Measurements from ENCODE around the gene S100A1. TPM values are rescaled to one million over a fixed set of nuclear protein-coding genes. Genes with fewer than 3 reads are reported as not detected.

Gene S100A1
- total RNA-seq, 1 donor from 2014 or later = 1.2 TPM

DNA sequence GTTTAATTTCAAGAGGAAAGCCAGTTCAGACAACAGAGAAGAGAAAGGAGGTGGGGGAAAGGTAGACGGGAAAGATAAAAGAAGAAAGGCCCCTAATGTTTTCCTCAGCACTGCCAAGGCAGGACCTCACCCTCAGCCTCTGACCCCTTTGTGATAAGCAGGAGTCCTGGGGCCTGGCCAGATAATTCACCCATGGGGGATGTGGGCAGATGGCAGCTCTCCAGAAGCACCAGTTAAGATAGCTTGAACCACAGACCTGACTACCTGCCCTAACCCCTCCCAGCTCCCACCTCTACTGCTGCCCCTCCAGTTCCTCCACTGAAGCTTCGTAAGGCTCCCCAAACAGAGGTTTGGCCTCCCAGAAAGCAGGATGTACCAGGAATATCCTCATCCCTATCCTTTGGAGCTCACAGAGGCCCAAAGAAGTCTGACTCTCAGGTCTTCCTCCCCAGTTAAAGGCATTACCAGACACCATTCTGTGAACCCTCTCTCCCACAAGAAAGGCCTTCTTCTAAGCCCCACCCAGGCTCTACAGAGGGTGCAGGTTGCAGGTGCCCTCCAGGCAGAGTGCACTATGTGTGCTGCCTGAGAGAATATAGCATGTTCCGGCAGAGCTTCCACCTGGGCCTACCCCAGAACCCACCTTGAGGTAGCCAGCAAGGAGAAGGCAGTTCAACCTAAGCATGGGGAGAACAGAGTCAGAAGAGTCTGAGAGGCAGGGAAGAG lies 21.1 kb downstream of the S100A1 start:
- H3K4me3 Mint-ChIP-seq (ENCODE audit: unreplicated experiment) = no peak overlapping the region
- H3K27ac Mint-ChIP-seq (ENCODE audit: unreplicated experiment) = peak overlapping the region; percentile 76
- TF ChIP-seq, protein P1, sequence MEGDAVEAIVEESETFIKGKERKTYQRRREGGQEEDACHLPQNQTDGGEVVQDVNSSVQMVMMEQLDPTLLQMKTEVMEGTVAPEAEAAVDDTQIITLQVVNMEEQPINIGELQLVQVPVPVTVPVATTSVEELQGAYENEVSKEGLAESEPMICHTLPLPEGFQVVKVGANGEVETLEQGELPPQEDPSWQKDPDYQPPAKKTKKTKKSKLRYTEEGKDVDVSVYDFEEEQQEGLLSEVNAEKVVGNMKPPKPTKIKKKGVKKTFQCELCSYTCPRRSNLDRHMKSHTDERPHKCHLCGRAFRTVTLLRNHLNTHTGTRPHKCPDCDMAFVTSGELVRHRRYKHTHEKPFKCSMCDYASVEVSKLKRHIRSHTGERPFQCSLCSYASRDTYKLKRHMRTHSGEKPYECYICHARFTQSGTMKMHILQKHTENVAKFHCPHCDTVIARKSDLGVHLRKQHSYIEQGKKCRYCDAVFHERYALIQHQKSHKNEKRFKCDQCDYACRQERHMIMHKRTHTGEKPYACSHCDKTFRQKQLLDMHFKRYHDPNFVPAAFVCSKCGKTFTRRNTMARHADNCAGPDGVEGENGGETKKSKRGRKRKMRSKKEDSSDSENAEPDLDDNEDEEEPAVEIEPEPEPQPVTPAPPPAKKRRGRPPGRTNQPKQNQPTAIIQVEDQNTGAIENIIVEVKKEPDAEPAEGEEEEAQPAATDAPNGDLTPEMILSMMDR (IDR thresholded peaks at IDR 0.05) = no peak
- DNase-seq (ENCODE audit: low spot score) = peak; percentile 47
- no peaks in the 10 kb centered on the region for H3K27me3 Mint-ChIP-seq (ENCODE audit: low read depth)
- H3K36me3 Mint-ChIP-seq (ENCODE audit: low read depth) = peaks cover 16% of the 10 kb centered on the region
- peaks cover 7% of the 10 kb centered on the region for H3K4me1 Mint-ChIP-seq (ENCODE audit: low read depth)
- no peaks in the 10 kb centered on the region for H3K9me3 Mint-ChIP-seq (ENCODE audit: low read depth)

DNA sequence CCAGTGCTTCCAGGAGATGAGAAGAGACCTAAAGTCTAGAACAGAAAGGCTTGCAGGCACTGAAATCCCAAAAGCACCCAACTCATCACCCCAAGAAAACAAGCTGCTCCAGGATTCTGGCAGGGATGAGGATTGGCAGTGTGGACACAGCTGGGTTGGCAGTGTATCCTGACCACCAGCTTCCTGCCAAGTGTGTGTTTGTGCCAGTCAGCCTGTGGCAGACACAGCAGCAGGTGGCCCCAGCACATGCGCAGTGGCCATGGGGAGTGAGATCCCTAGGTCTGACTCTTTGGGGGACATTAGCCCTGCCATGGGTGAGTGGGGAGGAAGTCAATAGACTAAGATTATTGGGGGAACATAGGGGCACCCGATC lies 21.6 kb downstream of the S100A1 start:
- H3K27ac Mint-ChIP-seq (ENCODE audit: unreplicated experiment) = peak overlapping the region; percentile 76
- H3K9me3 Mint-ChIP-seq (ENCODE audit: low read depth) = no peaks in the 10 kb centered on the region
- no peaks in the 10 kb centered on the region for H3K27me3 Mint-ChIP-seq (ENCODE audit: low read depth)
- TF ChIP-seq, protein P1 (IDR thresholded peaks at IDR 0.05) = no peak
- peak; percentile 49 for DNase-seq (ENCODE audit: low spot score)
- H3K4me3 Mint-ChIP-seq (ENCODE audit: unreplicated experiment) = no peak overlapping the region
- peaks cover 7% of the 10 kb centered on the region for H3K4me1 Mint-ChIP-seq (ENCODE audit: low read depth)
- peaks cover 12% of the 10 kb centered on the region for H3K36me3 Mint-ChIP-seq (ENCODE audit: low read depth)

DNA sequence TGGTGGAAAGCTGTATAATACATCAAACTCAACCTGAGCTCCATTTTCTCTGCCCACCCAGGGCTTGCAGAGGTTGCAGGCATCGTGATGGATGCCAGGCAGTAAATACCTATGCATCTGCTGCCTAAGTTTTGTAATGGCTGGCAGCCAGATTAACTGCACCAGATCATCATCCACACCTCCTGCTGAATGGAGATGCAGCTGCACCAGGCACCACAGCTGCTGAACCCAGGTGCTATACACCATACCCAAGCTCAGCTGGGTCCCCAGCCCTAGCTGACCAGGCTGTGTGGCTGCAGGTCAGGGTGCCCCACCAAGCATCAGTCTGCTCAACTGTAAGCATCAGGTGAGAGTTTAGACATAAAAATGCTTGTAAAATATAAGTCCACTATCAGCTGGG lies 23.5 kb downstream of the S100A1 start:
- H3K27me3 Mint-ChIP-seq (ENCODE audit: low read depth) = no peaks in the 10 kb centered on the region
- H3K4me1 Mint-ChIP-seq (ENCODE audit: low read depth) = peaks cover 7% of the 10 kb centered on the region
- H3K27ac Mint-ChIP-seq (ENCODE audit: unreplicated experiment) = no peak overlapping the region
- no peaks in the 10 kb centered on the region for H3K36me3 Mint-ChIP-seq (ENCODE audit: low read depth)
- H3K4me3 Mint-ChIP-seq (ENCODE audit: unreplicated experiment) = no peak overlapping the region
- TF ChIP-seq, protein P1 (IDR thresholded peaks at IDR 0.05) = no peak
- no peaks in the 10 kb centered on the region for H3K9me3 Mint-ChIP-seq (ENCODE audit: low read depth)
- DNase-seq (ENCODE audit: low spot score) = peak; percentile 55

DNA sequence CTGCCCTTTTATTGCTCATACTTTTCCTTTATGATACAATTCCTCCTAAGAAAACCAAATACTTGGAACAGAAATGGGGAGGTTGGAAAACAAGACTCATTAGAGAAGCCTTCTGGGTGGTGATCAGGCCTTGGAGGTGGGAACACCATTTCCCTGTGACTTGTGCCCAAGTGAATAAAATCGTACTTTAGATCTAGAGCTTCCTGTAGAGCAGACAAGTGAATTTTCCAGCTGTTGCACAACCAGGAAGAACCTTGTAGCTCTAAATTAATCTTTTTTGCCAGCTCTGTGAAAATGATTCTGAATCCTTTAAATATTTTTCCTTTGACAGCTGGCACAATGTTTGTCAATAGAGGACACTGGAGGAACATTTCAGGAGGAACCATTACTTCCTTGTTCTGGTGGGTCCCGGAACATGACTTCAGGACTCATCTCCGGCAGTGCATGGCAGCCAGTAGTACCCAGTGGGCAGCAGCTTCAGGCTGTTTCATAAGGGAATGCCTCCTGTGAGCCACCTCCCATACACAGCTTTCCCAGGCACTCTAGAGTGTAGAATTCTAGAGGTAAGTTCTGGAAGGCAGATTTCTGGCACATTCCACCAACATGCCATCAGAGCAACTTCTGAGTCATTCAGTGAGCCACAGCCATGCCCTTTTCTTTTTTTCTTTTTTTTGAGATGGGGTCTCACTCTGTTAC lies 24.7 kb downstream of the S100A1 start:
- peak; percentile 25 for DNase-seq (ENCODE audit: low spot score)
- Mint-ChIP-seq H3K27ac (ENCODE audit: unreplicated experiment) (peak overlapping the region; percentile 54), H3K36me3 (ENCODE audit: low read depth) (no peaks in the 10 kb centered on the region), H3K9me3 (ENCODE audit: low read depth) (no peaks in the 10 kb centered on the region), H3K27me3 (ENCODE audit: low read depth) (no peaks in the 10 kb centered on the region), H3K4me1 (ENCODE audit: low read depth) (peaks cover 7% of the 10 kb centered on the region), H3K4me3 (ENCODE audit: unreplicated experiment) (no peak overlapping the region)
- TF ChIP-seq, protein P1 (IDR thresholded peaks at IDR 0.05) = no peak

DNA sequence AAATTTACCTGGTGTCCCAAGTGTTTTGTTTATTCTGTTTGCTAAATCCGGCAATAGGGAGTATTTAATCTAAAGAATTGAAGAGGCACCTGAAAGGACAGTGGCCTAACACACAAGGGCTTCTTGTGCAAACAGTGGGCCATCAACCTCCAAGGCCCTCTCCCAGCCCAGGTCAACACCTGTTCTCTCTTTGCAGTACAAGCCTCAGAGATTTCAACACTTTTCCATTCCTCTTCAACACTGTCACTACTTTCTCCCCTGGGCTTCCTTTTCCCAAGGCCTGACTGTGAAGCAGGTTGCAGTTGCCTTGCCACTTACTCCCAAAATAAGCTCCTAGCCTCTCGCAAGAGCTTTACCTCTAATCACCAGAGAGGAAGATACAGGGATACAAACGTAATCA lies 27.1 kb downstream of the S100A1 start:
- no peak overlapping the region for H3K4me3 Mint-ChIP-seq (ENCODE audit: unreplicated experiment)
- H3K4me1 Mint-ChIP-seq (ENCODE audit: low read depth) = peaks cover 20% of the 10 kb centered on the region
- no peak overlapping the region for H3K27ac Mint-ChIP-seq (ENCODE audit: unreplicated experiment)
- DNase-seq (ENCODE audit: low spot score) = peak; percentile 24
- TF ChIP-seq, protein P1 (IDR thresholded peaks at IDR 0.05) = no peak
- H3K9me3 Mint-ChIP-seq (ENCODE audit: low read depth) = no peaks in the 10 kb centered on the region
- no peaks in the 10 kb centered on the region for H3K27me3 Mint-ChIP-seq (ENCODE audit: low read depth)
- H3K36me3 Mint-ChIP-seq (ENCODE audit: low read depth) = no peaks in the 10 kb centered on the region
